Astrocyte (in vitro differentiated cells and primary cell): ENCODE measurements around the gene DLG1. TPM values are rescaled to one million over a fixed set of nuclear protein-coding genes. Genes with fewer than 3 reads are reported as not detected.
A peak's percentile ranks its signal among the peaks of the same experiment; 100 is the strongest.

ENCODE experiments used
- DNase-seq: peaks from one replicate; pipeline ENCODE4 v3.0.0-alpha.2; 2010; ENCODE audit warnings: low read depth
- FAIRE-seq: peaks from 2 replicates; lab custom pipeline; 2011; peaks lifted over from hg19 to GRCh38; lab: Jason Lieb, UNC
- H2AFZ ChIP-seq: 2 replicates; pipeline ENCODE4 v1.6.0; 2012; ENCODE audit warnings: low read depth, low read length, inconsistent platforms
- H3K27ac ChIP-seq: 2 replicates; pipeline ENCODE4 v1.5.1; 2011; ENCODE audit warnings: low read depth, low read length, inconsistent platforms
- H3K27me3 ChIP-seq: 2 replicates; pipeline ENCODE4 v1.6.0; 2011; ENCODE audit warnings: low read length, inconsistent platforms; ENCODE audit not compliant: insufficient read depth
- H3K36me3 ChIP-seq: 2 replicates; pipeline ENCODE4 v1.5.1; 2011; ENCODE audit warnings: low read length, inconsistent platforms; ENCODE audit not compliant: insufficient read depth
- H3K4me1 ChIP-seq: 2 replicates; pipeline ENCODE4 v1.5.1; 2011; ENCODE audit warnings: low read length, inconsistent platforms; ENCODE audit not compliant: insufficient read depth
- H3K4me2 ChIP-seq: 2 replicates; pipeline ENCODE4 v1.6.0; 2012; ENCODE audit warnings: low read length, inconsistent platforms
- H3K4me3 ChIP-seq: 2 replicates; pipeline ENCODE4 v1.5.1; 2011; ENCODE audit warnings: low read depth, mild to moderate bottlenecking, low read length, inconsistent platforms; ENCODE audit not compliant: insufficient read depth
- H3K79me2 ChIP-seq: 2 replicates; pipeline ENCODE4 v1.6.0; 2012; ENCODE audit warnings: mild to moderate bottlenecking, low read length, inconsistent platforms; ENCODE audit not compliant: insufficient read depth
- H3K9ac ChIP-seq: 2 replicates; pipeline ENCODE4 v1.6.0; 2012; ENCODE audit warnings: mild to moderate bottlenecking, low read length, inconsistent platforms
- H3K9me3 ChIP-seq: 2 replicates; pipeline ENCODE4 v1.5.1; 2012; ENCODE audit warnings: low read depth, mild to moderate bottlenecking, low read length, inconsistent platforms; ENCODE audit not compliant: insufficient read depth
- H4K20me1 ChIP-seq: 2 replicates; pipeline ENCODE4 v1.6.0; 2012; ENCODE audit warnings: low read length, inconsistent platforms; ENCODE audit not compliant: insufficient read depth
- H3K27ac Mint-ChIP-seq: one replicate; pipeline ENCODE4 v1.8.0; 2021; ENCODE audit warnings: mild to moderate bottlenecking, mixed read lengths; ENCODE audit not compliant: unreplicated experiment
- H3K27me3 Mint-ChIP-seq: one replicate; pipeline ENCODE4 v1.8.0; 2021; ENCODE audit warnings: low read depth, mixed read lengths; ENCODE audit not compliant: unreplicated experiment
- H3K36me3 Mint-ChIP-seq: one replicate; pipeline ENCODE4 v1.8.0; 2021; ENCODE audit warnings: low read depth, mixed read lengths; ENCODE audit not compliant: unreplicated experiment
- H3K4me1 Mint-ChIP-seq: one replicate; pipeline ENCODE4 v1.8.0; 2021; ENCODE audit warnings: low read depth, mixed read lengths; ENCODE audit not compliant: unreplicated experiment
- H3K4me3 Mint-ChIP-seq: one replicate; pipeline ENCODE4 v1.8.0; 2021; ENCODE audit warnings: mild to moderate bottlenecking, moderate library complexity, mixed read lengths; ENCODE audit not compliant: unreplicated experiment
- H3K9me3 Mint-ChIP-seq: one replicate; pipeline ENCODE4 v1.8.0; 2021; ENCODE audit warnings: mild to moderate bottlenecking, mixed read lengths; ENCODE audit not compliant: unreplicated experiment
- CTCF ChIP-seq: IDR thresholded peaks from 2 replicates; pipeline ENCODE4 v1.5.1; 2011; ENCODE audit warnings: low read depth, mild to moderate bottlenecking, inconsistent platforms, low read length, moderate library complexity; ENCODE audit not compliant: insufficient read depth
- EZH2 ChIP-seq: IDR thresholded peaks from 2 replicates; pipeline ENCODE4 v1.6.1; 2012; ENCODE audit warnings: mild to moderate bottlenecking, low read length, inconsistent platforms; ENCODE audit not compliant: insufficient read depth
- total RNA-seq: library from RNA; stranded (reverse); gene quantifications from 2 replicates; pipeline ENCODE4 v1.2.1, GENCODE V29; 2021

The DLG1 gene
- total RNA-seq, 1 donor from 2014 or later: 210 TPM

GRCh38 chr3:197297476-197298340 lies 704 bp downstream of the DLG1 start:
- Histone ChIP-seq H2AFZ (peak overlapping the region; percentile 74), H3K4me3 (peak overlapping the region; percentile 99), H3K4me2 (peak overlapping the region; percentile 96), H4K20me1 (peaks cover 28% of the 10 kb centered on the region), H3K36me3 (peaks cover 26% of the 10 kb centered on the region), H3K27ac (peak overlapping the region; percentile 96), H3K4me1 (peaks cover 24% of the 10 kb centered on the region), H3K79me2 (peaks cover 57% of the 10 kb centered on the region), H3K27me3 (no peaks in the 10 kb centered on the region), H3K9me3 (no peaks in the 10 kb centered on the region), H3K9ac (peak overlapping the region; percentile 99)
- H3K27ac Mint-ChIP-seq: peak overlapping the region; percentile 90
- H3K4me3 Mint-ChIP-seq: peak overlapping the region; percentile 97
- peaks cover 9% of the 10 kb centered on the region for H3K36me3 Mint-ChIP-seq
- DNase-seq (peak; percentile 74), FAIRE-seq (no peak)
- TF ChIP-seq CTCF (no peak), EZH2 (no peak)
- no peaks in the 10 kb centered on the region for H3K9me3 Mint-ChIP-seq
- H3K4me1 Mint-ChIP-seq: peaks cover 22% of the 10 kb centered on the region
- no peaks in the 10 kb centered on the region for H3K27me3 Mint-ChIP-seq

- Mint-ChIP-seq H3K4me3 (peak overlapping the region; percentile 97), H3K27me3 (no peaks in the 10 kb centered on the region), H3K36me3 (peaks cover 15% of the 10 kb centered on the region), H3K4me1 (peaks cover 22% of the 10 kb centered on the region), H3K9me3 (no peaks in the 10 kb centered on the region), H3K27ac (peak overlapping the region; percentile 90)
- H3K4me3 ChIP-seq: peak overlapping the region; percentile 99
- H3K4me2 ChIP-seq: peak overlapping the region; percentile 96
- peak overlapping the region; percentile 99 for H3K9ac ChIP-seq
- peaks cover 64% of the 10 kb centered on the region for H3K79me2 ChIP-seq
- no peak overlapping the region for H2AFZ ChIP-seq
- H3K4me1 ChIP-seq: peaks cover 18% of the 10 kb centered on the region
- no peaks in the 10 kb centered on the region for H3K27me3 ChIP-seq
- H3K36me3 ChIP-seq: peaks cover 33% of the 10 kb centered on the region
- H3K27ac ChIP-seq: peak overlapping the region; percentile 96
- H4K20me1 ChIP-seq: peaks cover 35% of the 10 kb centered on the region
- no peak for FAIRE-seq
- no peak for TF ChIP-seq CTCF
- TF ChIP-seq EZH2: no peak
- DNase-seq: no peak
- H3K9me3 ChIP-seq: no peaks in the 10 kb centered on the region
These were observed 1.4 kb downstream of the DLG1 start for GRCh38 chr3:197297002-197297401.

- Histone ChIP-seq H3K27me3 (no peaks in the 10 kb centered on the region), H2AFZ (no peak overlapping the region), H4K20me1 (peaks cover 39% of the 10 kb centered on the region), H3K4me3 (peak overlapping the region; percentile 99), H3K4me1 (peaks cover 18% of the 10 kb centered on the region), H3K9ac (peak overlapping the region; percentile 99), H3K79me2 (peaks cover 68% of the 10 kb centered on the region), H3K4me2 (peak overlapping the region; percentile 96), H3K9me3 (no peaks in the 10 kb centered on the region), H3K36me3 (peaks cover 38% of the 10 kb centered on the region), H3K27ac (peak overlapping the region; percentile 96)
- no peak overlapping the region for H3K27ac Mint-ChIP-seq
- H3K27me3 Mint-ChIP-seq: no peaks in the 10 kb centered on the region
- DNase-seq (no peak), FAIRE-seq (no peak)
- peak overlapping the region; percentile 97 for H3K4me3 Mint-ChIP-seq
- H3K9me3 Mint-ChIP-seq: no peaks in the 10 kb centered on the region
- no peak for TF ChIP-seq EZH2
- peaks cover 20% of the 10 kb centered on the region for H3K36me3 Mint-ChIP-seq
- peaks cover 27% of the 10 kb centered on the region for H3K4me1 Mint-ChIP-seq
These were observed 1.9 kb downstream of the DLG1 start for GRCh38 chr3:197296545-197296944.
